Measurements from ENCODE around the gene AK8.

DNA sequence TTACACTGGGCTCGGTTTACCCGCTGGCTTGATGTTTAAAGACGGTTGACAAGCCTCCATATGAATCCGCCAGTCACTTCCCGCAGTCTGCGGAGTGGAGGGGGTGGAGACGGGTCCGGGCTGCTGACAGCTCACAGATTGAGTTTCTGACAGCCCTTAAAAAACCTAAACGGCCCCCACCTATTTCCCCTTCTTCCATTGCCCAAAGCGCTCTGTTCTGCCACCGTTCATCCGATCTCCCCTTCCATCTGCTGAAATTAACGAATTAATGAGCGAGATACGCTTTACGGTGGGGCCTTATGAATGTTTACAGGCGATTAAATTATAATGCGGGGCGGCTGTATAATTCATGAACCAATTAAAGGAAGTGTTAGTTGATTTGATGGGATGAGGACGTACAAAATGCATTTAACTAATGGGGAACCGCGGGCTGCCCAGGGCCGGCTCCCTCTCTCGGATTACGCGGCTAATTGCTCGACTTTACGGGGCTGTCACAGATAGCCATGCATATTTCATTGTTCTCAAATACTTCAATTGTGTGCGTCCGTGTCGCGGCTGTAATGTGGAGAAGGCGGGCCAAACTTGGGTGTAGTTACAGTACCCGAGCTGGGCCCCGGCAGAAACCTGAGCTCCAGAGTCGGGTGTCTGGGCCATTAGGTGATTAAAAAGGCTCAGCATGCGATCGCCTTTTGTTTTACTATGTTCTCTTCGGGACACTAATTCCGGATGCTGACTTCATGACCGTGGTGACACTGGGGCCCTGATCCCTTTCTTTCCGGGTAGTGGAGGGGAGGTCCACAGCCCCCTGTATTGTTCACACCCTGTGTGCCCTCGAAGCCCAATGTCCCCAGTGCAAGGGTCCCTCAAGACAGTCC lies 133.0 kb downstream of the AK8 start:
- TF ChIP-seq, protein P1, sequence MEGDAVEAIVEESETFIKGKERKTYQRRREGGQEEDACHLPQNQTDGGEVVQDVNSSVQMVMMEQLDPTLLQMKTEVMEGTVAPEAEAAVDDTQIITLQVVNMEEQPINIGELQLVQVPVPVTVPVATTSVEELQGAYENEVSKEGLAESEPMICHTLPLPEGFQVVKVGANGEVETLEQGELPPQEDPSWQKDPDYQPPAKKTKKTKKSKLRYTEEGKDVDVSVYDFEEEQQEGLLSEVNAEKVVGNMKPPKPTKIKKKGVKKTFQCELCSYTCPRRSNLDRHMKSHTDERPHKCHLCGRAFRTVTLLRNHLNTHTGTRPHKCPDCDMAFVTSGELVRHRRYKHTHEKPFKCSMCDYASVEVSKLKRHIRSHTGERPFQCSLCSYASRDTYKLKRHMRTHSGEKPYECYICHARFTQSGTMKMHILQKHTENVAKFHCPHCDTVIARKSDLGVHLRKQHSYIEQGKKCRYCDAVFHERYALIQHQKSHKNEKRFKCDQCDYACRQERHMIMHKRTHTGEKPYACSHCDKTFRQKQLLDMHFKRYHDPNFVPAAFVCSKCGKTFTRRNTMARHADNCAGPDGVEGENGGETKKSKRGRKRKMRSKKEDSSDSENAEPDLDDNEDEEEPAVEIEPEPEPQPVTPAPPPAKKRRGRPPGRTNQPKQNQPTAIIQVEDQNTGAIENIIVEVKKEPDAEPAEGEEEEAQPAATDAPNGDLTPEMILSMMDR (conservative IDR thresholded peaks at IDR 0.05; ENCODE audit: low read length) = no peak
- TF ChIP-seq EZH2phosphoT487 (IDR thresholded peaks at IDR 0.05; ENCODE audit: borderline replicate concordance) = no peak

Measured in Loucy (cell line).